SH-SY5Y (cell line): ENCODE data around the gene PRKCSH.

Source experiments
- GATA2 ChIP-seq: IDR thresholded peaks from 2 replicates; pipeline ENCODE4 v1.6.1; 2011; ENCODE audit warnings: mild to moderate bottlenecking, low read depth, low read length
- GATA3 ChIP-seq: IDR thresholded peaks from 2 replicates; pipeline ENCODE4 v1.6.1; 2011; ENCODE audit warnings: low read depth, mild to moderate bottlenecking, low read length, moderate library complexity

PRKCSH gene

GRCh38 chr19:11494634-11495285 lies 59.3 kb downstream of the PRKCSH start:
- TF ChIP-seq GATA2 (no peak), GATA3 (no peak)

DNA sequence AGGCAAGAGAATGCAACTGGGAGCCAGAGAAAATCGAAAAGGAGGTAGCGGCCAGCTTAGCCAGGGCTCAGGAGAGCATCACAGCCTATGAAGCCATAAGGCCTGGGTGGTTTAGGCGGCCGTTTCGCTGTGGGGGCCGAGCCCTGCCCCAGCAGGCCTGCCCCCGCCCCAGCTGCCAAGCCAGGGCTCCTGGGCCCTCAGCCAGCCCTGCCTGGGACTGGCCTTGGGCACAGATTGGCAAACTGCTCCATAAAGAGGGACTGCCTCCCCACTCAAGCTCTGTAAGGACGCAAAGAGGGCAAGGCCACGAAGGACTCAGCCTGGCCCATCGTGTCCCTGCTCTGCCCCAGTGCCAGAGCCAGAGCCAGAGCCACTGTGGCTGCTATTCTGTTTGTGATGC lies 60.0 kb downstream of the PRKCSH start:
- no peak for TF ChIP-seq GATA3
- no peak for TF ChIP-seq GATA2

DNA sequence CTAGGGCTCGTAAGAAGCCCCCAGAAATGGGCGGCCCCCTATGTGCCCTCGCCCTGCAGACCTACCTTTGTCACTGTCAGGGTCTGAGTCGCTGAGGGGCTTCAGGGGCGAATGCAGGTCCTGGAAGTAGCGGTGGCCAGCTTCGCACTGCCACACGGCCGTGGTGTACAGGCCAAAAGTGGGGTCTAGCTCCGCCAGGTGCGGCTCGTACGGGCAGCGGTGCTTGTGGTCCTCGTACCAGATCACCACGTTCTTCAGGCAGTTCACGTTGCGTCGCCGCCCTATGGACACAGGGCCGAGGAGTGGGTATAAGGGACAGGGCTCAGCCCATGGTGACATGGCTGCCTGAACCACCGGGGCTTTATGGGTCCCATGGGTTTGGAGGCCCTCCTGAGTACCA lies 60.5 kb downstream of the PRKCSH start:
- no peak for TF ChIP-seq GATA3
- no peak for TF ChIP-seq GATA2

DNA sequence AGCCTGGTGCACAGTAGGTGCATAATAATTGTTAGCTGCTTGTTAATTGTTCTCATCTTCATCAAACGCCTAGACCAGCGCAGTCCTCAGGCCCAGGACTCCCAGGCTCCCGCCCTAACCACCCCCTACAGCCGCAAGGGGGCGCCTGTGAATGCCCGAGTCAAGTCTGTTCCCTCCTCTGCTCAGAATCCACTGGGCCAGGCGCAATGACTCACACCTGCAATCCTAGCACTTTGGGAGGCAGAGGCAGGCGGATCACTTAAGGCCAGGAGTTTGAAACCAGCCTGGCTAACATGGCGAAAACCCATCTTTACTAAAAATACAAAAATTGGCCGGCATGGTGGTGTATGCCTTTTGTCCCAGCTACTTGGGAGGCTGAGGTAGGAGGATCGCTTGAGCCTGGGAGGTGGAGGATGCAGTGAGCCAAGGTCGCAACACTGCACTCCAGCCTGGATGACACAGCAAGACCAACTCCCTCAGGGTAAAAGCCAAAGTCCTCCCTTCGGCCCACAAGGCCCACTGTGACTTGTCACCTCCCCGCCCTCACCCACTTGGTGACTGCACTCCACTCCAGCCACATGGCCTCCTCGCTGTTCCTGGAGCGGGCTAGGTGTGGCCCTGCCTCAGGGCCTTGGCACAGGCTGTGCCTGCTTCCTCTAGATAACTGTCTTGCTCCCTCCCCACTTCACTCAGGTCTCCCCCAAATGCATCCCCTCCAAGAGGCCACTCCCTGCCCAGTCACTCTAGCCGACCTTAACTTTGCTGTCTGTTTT lies 61.1 kb downstream of the PRKCSH start:
- TF ChIP-seq GATA2 (no peak), GATA3 (no peak)

GRCh38 chr19:11499220-11499726 lies 63.8 kb downstream of the PRKCSH start:
- TF ChIP-seq GATA3 (no peak), GATA2 (no peak)

GRCh38 chr19:11499890-11500420 lies 64.5 kb downstream of the PRKCSH start:
- no peak for TF ChIP-seq GATA2
- TF ChIP-seq GATA3: no peak
